RCC 7860 (cell line): Measurements from ENCODE around the gene PTOV1.

Experiments used
- DNase-seq: peaks from one replicate; pipeline ENCODE4 v3.0.0-alpha.2; 2015; ENCODE audit warnings: low spot score
- FAIRE-seq: peaks from 2 replicates; lab custom pipeline; 2012; peaks lifted over from hg19 to GRCh38; lab: Jason Lieb, UNC

Gene PTOV1

GRCh38 chr19:49871349-49871985 lies 20.5 kb downstream of the PTOV1 start:
- no peak for DNase-seq

GRCh38 chr19:49872245-49873128 lies 21.5 kb downstream of the PTOV1 start:
- no peak for DNase-seq
- no peak for FAIRE-seq

More at GRCh38 chr19:49871349-49871985, 20.5 kb downstream of the PTOV1 start:
- FAIRE-seq = no peak

GRCh38 chr19:49873129-49873521 lies 22.2 kb downstream of the PTOV1 start:
- DNase-seq (no peak), FAIRE-seq (no peak)

- DNase-seq = no peak
- no peak for FAIRE-seq
Observed at GRCh38 chr19:49873834-49874233, 22.9 kb downstream of the PTOV1 start.

- DNase-seq = no peak
- FAIRE-seq = no peak
Observed at GRCh38 chr19:49874503-49875157, 23.7 kb downstream of the PTOV1 start.

GRCh38 chr19:49875177-49875576 lies 24.2 kb downstream of the PTOV1 start:
- FAIRE-seq (no peak), DNase-seq (no peak)

GRCh38 chr19:49875857-49876421 lies 25.0 kb downstream of the PTOV1 start:
- FAIRE-seq (no peak), DNase-seq (no peak)

GRCh38 chr19:49876422-49877019 lies 25.6 kb downstream of the PTOV1 start:
- peak; percentile 92 for DNase-seq
- FAIRE-seq = peak; percentile 64

- DNase-seq (peak; percentile 98), FAIRE-seq (peak; percentile 91)
Observed at GRCh38 chr19:49877020-49877878, 26.3 kb downstream of the PTOV1 start, which contains the start of the genes AKT1S1 and TBC1D17. Gene AKT1S1, minus strand, starts transcription at chr19:49877355. Its CDS starts 4,060 bp downstream, at chr19:49873295. Gene TBC1D17, plus strand, starts transcription at chr19:49877702. Its CDS starts 22 bp downstream, at chr19:49877724.

- DNase-seq = peak; percentile 82
Observed at GRCh38 chr19:49877879-49878743, 27.2 kb downstream of the PTOV1 start.

GRCh38 chr19:49878744-49879070 lies 27.7 kb downstream of the PTOV1 start:
- DNase-seq (no peak), FAIRE-seq (no peak)

More at GRCh38 chr19:49877879-49878743, 27.2 kb downstream of the PTOV1 start:
- no peak for FAIRE-seq

GRCh38 chr19:49879243-49879963 lies 28.4 kb downstream of the PTOV1 start:
- DNase-seq = no peak
- FAIRE-seq = no peak

GRCh38 chr19:49880162-49880869 lies 29.4 kb downstream of the PTOV1 start:
- FAIRE-seq (no peak), DNase-seq (no peak)

GRCh38 chr19:49881186-49881585 lies 30.2 kb downstream of the PTOV1 start:
- DNase-seq (no peak), FAIRE-seq (no peak)

- no peak for FAIRE-seq
Observed at GRCh38 chr19:49881672-49882394, 30.9 kb downstream of the PTOV1 start.

GRCh38 chr19:49882643-49883042 lies 31.7 kb downstream of the PTOV1 start:
- DNase-seq (no peak), FAIRE-seq (no peak)

More at GRCh38 chr19:49881672-49882394, 30.9 kb downstream of the PTOV1 start:
- DNase-seq = no peak

- FAIRE-seq = no peak
- no peak for DNase-seq
Observed at GRCh38 chr19:49883094-49883493, 32.1 kb downstream of the PTOV1 start.
